Activated T-helper 17 cell treated with anti-CD3 and anti-CD28 coated beads, Interleukin-2, amount 50 U/mL, for 72 hours (primary cell): Measurements from ENCODE around the gene SPINK8. TPM values are rescaled to one million over a fixed set of nuclear protein-coding genes. Genes with fewer than 3 reads are reported as not detected.
"Not testable (repeated sequence)": the region's sequence is repeated elsewhere in the genome, so short reads cannot be mapped to it uniquely, and the experiment has no call there.

Source experiments
- ATAC-seq: fragments of 150-1000 bp; cut with Tn5 transposase; replicated peaks from 2 replicates; pipeline ENCODE4 v1.10.0; 2021; ENCODE audit warnings: mild to moderate bottlenecking, moderate library complexity
- H3K27ac Mint-ChIP-seq: one replicate; pipeline ENCODE4 v1.8.0; 2022; ENCODE audit warnings: mixed read lengths
- H3K27me3 Mint-ChIP-seq: one replicate; pipeline ENCODE4 v1.8.0; 2022; ENCODE audit warnings: mixed read lengths
- H3K36me3 Mint-ChIP-seq: one replicate; pipeline ENCODE4 v1.8.0; 2022; ENCODE audit warnings: low read depth, mild to moderate bottlenecking, mixed read lengths
- H3K4me1 Mint-ChIP-seq: one replicate; pipeline ENCODE4 v1.8.0; 2022; ENCODE audit warnings: mixed read lengths
- H3K4me3 Mint-ChIP-seq: one replicate; pipeline ENCODE4 v1.8.0; 2022; ENCODE audit warnings: mild to moderate bottlenecking, mixed read lengths
- H3K9me3 Mint-ChIP-seq: one replicate; pipeline ENCODE4 v1.8.0; 2022; ENCODE audit warnings: mixed read lengths
- total RNA-seq, 2 donors: library from RNA; stranded (reverse); gene quantifications; one replicate each; pipeline ENCODE4 v1.2.3, GENCODE V29; 2022

Gene SPINK8
- total RNA-seq, 2 donors from 2014 or later = not detected

- H3K4me3 Mint-ChIP-seq = no peak overlapping the region
- no peaks in the 10 kb centered on the region for H3K4me1 Mint-ChIP-seq
- ATAC-seq = no peak
- H3K36me3 Mint-ChIP-seq = no peaks in the 10 kb centered on the region
- no peak overlapping the region for H3K27ac Mint-ChIP-seq
- H3K27me3 Mint-ChIP-seq = no peaks in the 10 kb centered on the region
- no peaks in the 10 kb centered on the region for H3K9me3 Mint-ChIP-seq
Observed at GRCh38 chr3:48344867-48345507, 11.5 kb upstream of the SPINK8 start.

GRCh38 chr3:48343432-48343831, 10.0 kb upstream of the SPINK8 start:
- no peak overlapping the region for H3K4me3 Mint-ChIP-seq
- H3K4me1 Mint-ChIP-seq = no peaks in the 10 kb centered on the region
- ATAC-seq = no peak
- H3K9me3 Mint-ChIP-seq = no peaks in the 10 kb centered on the region
- peaks cover 6% of the 10 kb centered on the region for H3K27me3 Mint-ChIP-seq
- H3K36me3 Mint-ChIP-seq = no peaks in the 10 kb centered on the region
- H3K27ac Mint-ChIP-seq = no peak overlapping the region

- no peak overlapping the region for H3K27ac Mint-ChIP-seq
- peaks cover 24% of the 10 kb centered on the region for H3K27me3 Mint-ChIP-seq
- no peak for ATAC-seq
- no peaks in the 10 kb centered on the region for H3K9me3 Mint-ChIP-seq
- no peaks in the 10 kb centered on the region for H3K36me3 Mint-ChIP-seq
- H3K4me3 Mint-ChIP-seq = no peak overlapping the region
- no peaks in the 10 kb centered on the region for H3K4me1 Mint-ChIP-seq
Observed at GRCh38 chr3:48338635-48339034, 5.2 kb upstream of the SPINK8 start.

- H3K36me3 Mint-ChIP-seq, H3K4me3 Mint-ChIP-seq, ATAC-seq, H3K9me3 Mint-ChIP-seq, H3K4me1 Mint-ChIP-seq, H3K27ac Mint-ChIP-seq: not testable (repeated sequence)
- H3K27me3 Mint-ChIP-seq = peaks cover 24% of the 10 kb centered on the region
Observed at GRCh38 chr3:48337536-48337935, 4.1 kb upstream of the SPINK8 start.

GRCh38 chr3:48335286-48335685, 1.8 kb upstream of the SPINK8 start:
- not testable (repeated sequence) for H3K4me3 Mint-ChIP-seq, H3K27ac Mint-ChIP-seq, ATAC-seq, H3K4me1 Mint-ChIP-seq, H3K9me3 Mint-ChIP-seq, H3K36me3 Mint-ChIP-seq
- peaks cover 27% of the 10 kb centered on the region for H3K27me3 Mint-ChIP-seq

- Mint-ChIP-seq H3K27me3 (peaks cover 27% of the 10 kb centered on the region), H3K4me3 (no peak overlapping the region), H3K4me1 (no peaks in the 10 kb centered on the region), H3K36me3 (no peaks in the 10 kb centered on the region), H3K27ac (no peak overlapping the region), H3K9me3 (no peaks in the 10 kb centered on the region)
- ATAC-seq = no peak
Observed at GRCh38 chr3:48334605-48335004, 1.1 kb upstream of the SPINK8 start.

GRCh38 chr3:48331706-48332435, 1.6 kb downstream of the SPINK8 start:
- H3K4me1 Mint-ChIP-seq, H3K4me3 Mint-ChIP-seq, H3K9me3 Mint-ChIP-seq, H3K27ac Mint-ChIP-seq, ATAC-seq, H3K36me3 Mint-ChIP-seq: not testable (repeated sequence)
- peaks cover 21% of the 10 kb centered on the region for H3K27me3 Mint-ChIP-seq

- ATAC-seq = no peak
- H3K27me3 Mint-ChIP-seq = peaks cover 3% of the 10 kb centered on the region
- no peaks in the 10 kb centered on the region for H3K36me3 Mint-ChIP-seq
- H3K27ac Mint-ChIP-seq = peak overlapping the region; percentile 50
- no peaks in the 10 kb centered on the region for H3K4me1 Mint-ChIP-seq
- H3K4me3 Mint-ChIP-seq = no peak overlapping the region
- H3K9me3 Mint-ChIP-seq = peaks cover 4% of the 10 kb centered on the region
Observed at GRCh38 chr3:48320996-48321395, 12.5 kb downstream of the SPINK8 start.

- Mint-ChIP-seq H3K27me3 (peaks cover 4% of the 10 kb centered on the region), H3K27ac (no peak overlapping the region), H3K4me1 (no peaks in the 10 kb centered on the region), H3K9me3 (peaks cover 5% of the 10 kb centered on the region), H3K36me3 (no peaks in the 10 kb centered on the region), H3K4me3 (no peak overlapping the region)
- ATAC-seq = no peak
Observed at GRCh38 chr3:48318713-48319468, 14.6 kb downstream of the SPINK8 start.

- Mint-ChIP-seq H3K4me3 (no peak overlapping the region), H3K27me3 (peaks cover 4% of the 10 kb centered on the region), H3K4me1 (no peaks in the 10 kb centered on the region), H3K27ac (no peak overlapping the region), H3K36me3 (no peaks in the 10 kb centered on the region), H3K9me3 (peaks cover 5% of the 10 kb centered on the region)
- no peak for ATAC-seq
Observed at GRCh38 chr3:48314542-48314941, 18.9 kb downstream of the SPINK8 start.

GRCh38 chr3:48306860-48307530, 26.5 kb downstream of the SPINK8 start:
- H3K36me3 Mint-ChIP-seq = no peaks in the 10 kb centered on the region
- H3K4me1 Mint-ChIP-seq = peaks cover 5% of the 10 kb centered on the region
- H3K27ac Mint-ChIP-seq = peak overlapping the region; percentile 22
- H3K4me3 Mint-ChIP-seq = no peak overlapping the region
- ATAC-seq = no peak
- H3K9me3 Mint-ChIP-seq = no peaks in the 10 kb centered on the region
- peaks cover 3% of the 10 kb centered on the region for H3K27me3 Mint-ChIP-seq

GRCh38 chr3:48306290-48306689, 27.2 kb downstream of the SPINK8 start:
- no peaks in the 10 kb centered on the region for H3K36me3 Mint-ChIP-seq
- H3K9me3 Mint-ChIP-seq = no peaks in the 10 kb centered on the region
- ATAC-seq = no peak
- peaks cover 3% of the 10 kb centered on the region for H3K27me3 Mint-ChIP-seq
- no peak overlapping the region for H3K4me3 Mint-ChIP-seq
- H3K4me1 Mint-ChIP-seq = peaks cover 9% of the 10 kb centered on the region
- H3K27ac Mint-ChIP-seq = no peak overlapping the region

GRCh38 chr3:48305396-48305795, 28.1 kb downstream of the SPINK8 start:
- ATAC-seq = no peak
- no peak overlapping the region for H3K4me3 Mint-ChIP-seq
- peaks cover 10% of the 10 kb centered on the region for H3K4me1 Mint-ChIP-seq

GRCh38 chr3:48303021-48303420, 30.4 kb downstream of the SPINK8 start:
- Mint-ChIP-seq H3K27ac (peak overlapping the region; percentile 66), H3K36me3 (peaks cover 11% of the 10 kb centered on the region), H3K9me3 (no peaks in the 10 kb centered on the region), H3K27me3 (no peaks in the 10 kb centered on the region), H3K4me1 (peaks cover 25% of the 10 kb centered on the region), H3K4me3 (peak overlapping the region; percentile 80)
- ATAC-seq = no peak

More at GRCh38 chr3:48305396-48305795, 28.1 kb downstream of the SPINK8 start:
- Mint-ChIP-seq H3K27ac (no peak overlapping the region), H3K27me3 (peaks cover 3% of the 10 kb centered on the region), H3K36me3 (no peaks in the 10 kb centered on the region), H3K9me3 (no peaks in the 10 kb centered on the region)
